ENCODE data around the gene CHMP4A.
A peak's percentile ranks its signal among the peaks of the same experiment; 100 is the strongest.

Gene CHMP4A, protein sequence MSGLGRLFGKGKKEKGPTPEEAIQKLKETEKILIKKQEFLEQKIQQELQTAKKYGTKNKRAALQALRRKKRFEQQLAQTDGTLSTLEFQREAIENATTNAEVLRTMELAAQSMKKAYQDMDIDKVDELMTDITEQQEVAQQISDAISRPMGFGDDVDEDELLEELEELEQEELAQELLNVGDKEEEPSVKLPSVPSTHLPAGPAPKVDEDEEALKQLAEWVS

GRCh38 chr14:24212924-24213865 is at the start of gene CHMP4A:
Gene CHMP4A (minus strand): TSS chr14:24213488. CDS start chr14:24213439, 49 bp downstream.
- peak; percentile 88 to 93 (median 92) for DNase-seq

DNA sequence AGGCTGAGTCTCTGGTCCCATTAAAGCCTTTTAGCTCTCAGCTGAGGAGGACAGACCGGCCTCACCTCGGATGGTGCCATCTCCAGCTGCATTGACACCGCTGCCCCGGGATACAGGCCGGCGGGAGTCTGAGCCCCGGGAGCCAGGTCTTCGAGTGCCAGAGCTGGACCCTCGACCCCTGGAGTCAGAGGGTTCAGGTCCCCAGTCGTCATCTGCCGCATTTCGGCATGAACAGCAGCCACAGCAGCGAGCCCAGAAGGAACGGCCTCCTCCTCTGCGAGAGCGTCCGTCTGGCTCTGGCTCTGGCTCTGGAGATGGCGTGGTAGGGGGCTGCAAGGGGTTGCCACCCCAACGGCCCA is 48.7 kb upstream of the CHMP4A start:
- no peak for DNase-seq

- no peak for DNase-seq
Observed at GRCh38 chr14:24261256-24261968, 48.1 kb upstream of the CHMP4A start.

DNA sequence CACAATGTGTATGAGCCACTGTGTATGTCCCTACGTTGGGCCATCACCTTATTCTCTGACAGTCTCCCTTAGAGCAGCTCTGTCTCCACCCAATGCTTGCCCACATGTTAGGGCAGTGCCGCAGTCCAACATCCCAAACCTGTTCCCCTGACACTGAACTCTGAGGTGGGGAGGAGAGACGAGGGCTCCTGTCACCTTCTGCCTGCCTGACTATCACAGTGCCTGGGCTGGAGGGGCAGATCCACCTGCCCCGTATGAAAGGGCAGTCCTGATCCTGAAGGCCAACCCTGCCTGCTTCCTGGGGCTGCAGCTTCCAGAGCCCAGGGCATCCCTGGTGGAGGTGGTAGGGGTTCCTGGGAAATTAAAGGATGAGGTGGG is 47.5 kb upstream of the CHMP4A start:
- no peak for DNase-seq

- no peak for DNase-seq
Observed at GRCh38 chr14:24260026-24260779, 46.9 kb upstream of the CHMP4A start.

GRCh38 chr14:24259282-24260025 is 46.2 kb upstream of the CHMP4A start:
- DNase-seq, result no peak

GRCh38 chr14:24258548-24259265 is 45.4 kb upstream of the CHMP4A start:
- no peak for DNase-seq

DNA sequence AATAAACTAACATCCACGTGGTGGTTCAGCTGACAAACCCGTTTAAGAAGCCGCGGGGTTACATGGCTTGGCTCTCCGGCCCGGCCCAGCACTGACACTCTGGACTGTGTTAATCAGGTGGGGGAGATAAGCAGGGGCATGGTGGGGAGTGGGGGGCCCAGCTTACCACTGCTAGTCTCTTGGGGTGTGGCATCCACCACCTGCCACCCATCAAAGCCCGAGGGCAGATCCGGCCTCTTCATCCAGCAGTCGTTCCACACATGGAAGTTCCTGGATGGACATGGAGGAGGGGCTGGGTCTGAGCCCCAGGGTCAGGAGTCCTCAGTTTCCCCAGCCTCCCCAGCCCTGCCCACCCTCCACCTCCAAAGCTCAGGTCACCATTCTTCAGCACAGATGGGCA is 44.8 kb upstream of the CHMP4A start:
- no peak for DNase-seq

DNA sequence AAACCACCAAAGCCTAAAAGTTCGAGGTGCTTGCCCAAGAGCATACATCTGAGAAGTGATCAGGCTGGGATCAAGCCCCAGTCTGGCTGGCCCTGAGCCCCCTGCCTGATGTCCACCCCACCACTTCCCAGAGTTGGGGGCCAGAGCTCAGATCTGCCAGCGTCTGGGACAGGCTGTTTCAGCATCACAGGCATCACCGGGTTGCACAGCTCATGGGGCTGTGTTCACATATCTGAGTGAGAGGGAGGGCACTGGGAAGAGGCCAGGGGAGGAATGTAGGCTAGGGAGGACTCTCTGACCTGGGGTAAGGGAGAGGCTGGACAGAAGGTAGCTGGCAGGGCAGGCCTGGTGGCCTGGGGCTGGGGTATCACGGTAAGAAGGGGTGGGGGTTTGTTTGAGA is 43.7 kb upstream of the CHMP4A start:
- DNase-seq, result no peak

DNA sequence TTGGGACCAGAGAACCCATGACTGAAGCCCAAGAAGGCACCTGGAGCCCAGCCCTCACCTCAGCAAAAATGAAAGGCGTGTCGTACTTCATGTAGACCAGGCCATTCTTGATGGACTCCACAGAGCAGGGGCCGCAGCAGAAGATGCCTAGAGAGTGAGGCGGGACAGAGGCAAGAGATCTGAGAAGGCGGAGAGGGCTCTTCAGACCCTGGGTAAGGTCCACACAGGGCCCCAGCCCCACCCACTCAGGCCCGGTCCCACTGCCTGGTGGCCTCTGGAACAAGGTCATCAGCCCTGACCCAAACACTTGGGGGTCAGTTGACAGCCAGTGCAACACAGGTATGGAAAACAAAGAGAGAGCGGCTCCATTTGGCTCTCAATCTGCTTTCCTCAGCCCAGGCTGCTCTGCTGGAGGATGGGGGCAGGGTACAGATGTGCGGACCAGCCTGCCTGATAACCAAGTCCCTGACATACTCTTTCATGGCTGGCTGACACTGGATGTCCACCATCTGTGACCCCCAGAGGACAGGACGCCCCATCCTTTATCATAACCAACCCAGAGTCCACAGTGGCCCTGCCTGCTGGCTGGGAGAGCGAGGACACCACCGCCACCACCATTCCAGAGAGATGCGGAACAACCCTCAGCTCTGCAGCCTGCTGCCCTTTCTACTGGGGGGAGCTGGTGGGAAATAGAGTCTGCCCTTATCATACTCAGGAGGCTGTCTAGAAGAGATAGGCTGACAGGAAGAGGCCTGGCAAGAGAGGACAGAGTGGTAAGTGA is 42.8 kb upstream of the CHMP4A start:
- no peak for DNase-seq

GRCh38 chr14:24255438-24255837 is 42.1 kb upstream of the CHMP4A start:
- no peak for DNase-seq

GRCh38 chr14:24254630-24255392 is 41.5 kb upstream of the CHMP4A start:
- no peak for DNase-seq

DNA sequence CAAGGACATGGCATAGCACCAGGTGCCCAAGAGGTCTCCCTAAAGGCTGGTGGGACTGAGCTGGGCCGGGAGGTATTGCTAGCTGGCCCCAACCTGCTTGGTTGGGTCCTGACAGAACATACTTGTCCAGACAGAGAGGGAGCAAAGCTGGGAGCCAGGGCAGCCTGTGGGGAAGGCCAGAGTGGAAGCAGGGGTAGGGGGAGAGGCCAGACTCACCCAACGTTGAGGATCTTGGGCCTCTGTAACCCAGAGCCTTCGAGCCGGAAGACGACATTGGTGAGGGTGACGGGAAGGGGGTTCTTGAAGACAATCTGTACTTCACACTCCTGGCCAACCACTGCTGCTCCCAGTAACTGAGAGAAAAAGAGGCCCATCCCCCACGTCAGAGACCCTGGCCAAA is 40.6 kb upstream of the CHMP4A start:
- no peak for DNase-seq

DNA sequence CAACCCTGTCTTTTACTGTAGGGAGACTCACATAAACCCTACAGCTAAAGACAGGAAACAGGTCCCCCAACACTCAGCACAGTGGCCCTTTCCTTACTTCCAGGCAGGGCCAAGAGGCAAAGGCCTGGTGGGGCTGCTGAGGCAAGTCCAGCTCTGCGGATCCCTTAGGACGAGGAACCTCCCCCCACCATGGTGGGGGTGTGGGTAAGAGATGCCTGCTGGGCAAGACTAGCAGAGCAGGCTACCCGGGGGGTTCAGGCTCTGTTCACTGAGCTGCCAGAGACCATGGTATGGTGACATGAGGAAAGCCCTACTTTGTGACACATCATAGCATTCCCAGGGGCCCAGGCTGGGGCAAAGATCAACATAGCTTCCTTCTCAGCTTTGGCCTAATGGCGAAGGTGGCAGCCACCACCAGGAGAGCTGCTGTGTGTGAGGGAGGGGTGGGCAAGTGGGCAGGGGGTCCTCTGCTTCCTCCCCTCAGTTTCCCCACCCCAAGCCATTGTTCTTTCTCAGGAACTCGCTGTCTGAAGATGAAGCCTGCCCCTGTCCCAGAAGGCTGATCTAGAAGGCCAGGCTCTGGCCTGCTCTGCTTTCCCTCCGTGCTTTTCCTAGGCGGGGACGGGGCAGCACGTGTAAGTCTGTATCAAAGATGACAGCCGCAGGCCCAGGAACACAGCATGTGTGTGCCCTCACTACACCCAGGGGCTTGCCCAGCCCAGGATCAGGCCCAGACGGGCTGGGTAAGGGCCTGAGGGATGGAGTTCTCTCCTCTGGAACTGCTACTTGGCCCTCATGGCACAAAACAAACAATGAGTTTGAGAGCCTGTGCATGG is 39.2 kb upstream of the CHMP4A start:
- no peak for DNase-seq

- DNase-seq, result no peak
Observed at GRCh38 chr14:24251880-24252288, 38.6 kb upstream of the CHMP4A start.

DNA sequence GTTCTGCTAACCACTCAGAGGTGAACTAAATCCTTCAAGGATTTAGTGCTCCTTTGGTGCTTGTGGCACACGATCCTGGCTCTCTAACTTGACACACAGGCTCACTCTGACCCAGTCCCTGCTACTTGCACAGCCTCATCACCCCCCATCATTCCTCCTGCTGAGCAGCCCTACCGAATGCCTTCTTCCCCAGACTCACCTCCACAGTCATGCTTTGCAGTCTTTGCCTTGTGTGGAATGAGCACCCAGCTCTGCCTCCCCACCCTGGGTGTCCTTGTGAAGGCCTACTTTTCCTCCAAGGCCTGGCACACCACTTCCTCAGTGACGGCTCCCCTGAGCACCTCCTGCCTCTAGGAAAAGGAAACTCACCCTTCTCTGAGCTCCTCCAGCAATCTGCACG is 37.1 kb upstream of the CHMP4A start:
- no peak for DNase-seq

GRCh38 chr14:24249230-24250021 is 36.1 kb upstream of the CHMP4A start:
- no peak for DNase-seq

DNA sequence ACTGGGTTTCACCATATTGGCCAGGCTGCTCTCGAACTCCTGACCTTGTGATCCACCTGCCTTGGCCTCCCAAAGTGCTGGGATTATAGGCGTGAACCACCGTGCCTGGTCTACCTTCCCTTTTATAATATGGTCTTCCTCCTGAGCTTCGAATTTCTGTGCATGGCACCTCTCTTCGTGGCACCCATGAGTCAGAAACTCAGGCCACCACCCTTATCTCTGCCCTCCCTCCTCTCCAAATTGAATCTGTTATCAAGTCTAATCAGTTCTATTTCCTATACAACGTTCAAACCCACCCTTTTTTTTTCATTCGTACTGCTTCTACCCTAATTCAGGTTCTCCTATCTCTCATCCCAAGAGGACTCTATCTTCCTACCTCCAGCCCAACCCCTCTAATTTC is 34.1 kb upstream of the CHMP4A start:
- no peak for DNase-seq
